ENCODE measurements around the gene PPIE.

Gene PPIE

DNA sequence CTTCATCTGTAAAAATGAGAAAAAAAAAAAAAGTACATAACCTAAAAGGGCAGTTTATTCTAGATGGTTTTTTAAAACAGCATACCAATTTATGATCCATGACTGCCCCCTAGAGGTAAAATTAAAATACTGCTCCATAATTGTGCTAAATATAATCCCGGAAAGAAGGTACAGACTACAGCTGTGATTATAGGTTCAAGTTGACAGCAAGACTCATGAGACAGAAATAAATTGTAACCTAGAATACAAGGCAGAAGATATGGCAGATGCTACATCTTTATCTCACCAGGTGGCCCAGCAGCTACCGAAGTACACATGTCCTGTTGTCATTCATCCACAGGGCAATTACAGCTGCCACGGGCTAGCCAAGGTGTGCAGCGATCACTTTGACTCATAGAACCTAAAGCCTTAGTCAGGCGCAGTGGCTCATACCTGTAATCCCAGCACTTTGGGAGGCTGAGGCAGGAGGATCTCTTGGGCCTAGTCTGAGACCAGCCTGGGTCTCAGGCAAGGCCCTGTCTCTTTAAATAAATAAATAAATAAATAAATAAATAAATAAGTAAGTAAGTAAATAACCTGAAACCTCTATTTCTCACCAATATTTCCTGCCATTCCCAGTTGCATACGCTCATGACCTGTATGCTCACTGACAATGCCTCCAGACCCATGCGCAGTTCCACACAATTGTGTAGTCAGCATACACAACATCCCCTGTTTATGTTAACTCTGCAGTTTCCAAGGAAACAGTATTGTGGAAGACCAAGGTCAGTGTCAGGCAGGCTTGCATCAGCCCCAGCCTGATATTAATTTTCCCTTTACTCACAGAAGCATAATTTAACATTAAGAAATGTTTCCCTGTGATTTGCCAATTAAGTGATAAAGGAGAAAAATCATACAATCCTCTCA is 18.3 kb upstream of the PPIE start:
- DNase-seq (ENCODE audit: low read depth): peak; percentile 76

DNA sequence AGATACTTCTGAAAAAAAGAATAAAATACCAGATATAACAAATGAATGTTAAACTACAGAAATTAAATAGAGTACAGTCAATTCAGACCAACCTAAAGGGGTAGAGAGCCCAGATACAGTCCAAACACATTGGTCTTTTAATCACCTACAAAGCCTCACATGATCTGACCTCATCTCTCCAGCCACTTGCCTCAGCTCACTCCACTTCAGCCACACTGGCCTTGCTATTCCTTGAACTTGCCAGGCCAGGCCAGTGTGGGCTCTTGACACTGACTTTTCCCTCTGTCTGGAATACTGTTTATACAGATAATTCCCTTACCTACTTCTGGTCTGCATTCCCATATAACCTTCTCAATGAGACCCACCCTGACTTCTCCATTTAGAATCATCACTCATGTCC is 17.0 kb upstream of the PPIE start:
- DNase-seq (ENCODE audit: low read depth): no peak

DNA sequence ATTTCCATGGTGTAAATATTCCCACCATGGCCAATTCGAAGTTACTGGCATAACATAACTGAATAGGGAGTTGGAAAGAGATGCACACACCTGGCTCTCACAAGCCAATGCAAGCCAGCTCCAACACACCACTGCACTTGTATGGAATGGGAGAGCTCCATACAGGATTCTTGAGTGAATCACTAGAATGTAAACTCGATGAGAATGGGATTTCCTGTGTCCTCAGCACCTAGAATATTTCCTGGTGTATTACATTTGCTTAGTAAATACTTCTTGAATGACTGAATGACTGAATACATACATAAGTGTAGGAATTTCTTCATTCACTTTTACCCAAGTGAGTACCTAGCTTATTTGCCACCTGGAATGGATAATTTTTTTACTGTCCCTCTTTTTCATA is 16.2 kb upstream of the PPIE start:
- peak; percentile 67 for DNase-seq (ENCODE audit: low read depth)

DNA sequence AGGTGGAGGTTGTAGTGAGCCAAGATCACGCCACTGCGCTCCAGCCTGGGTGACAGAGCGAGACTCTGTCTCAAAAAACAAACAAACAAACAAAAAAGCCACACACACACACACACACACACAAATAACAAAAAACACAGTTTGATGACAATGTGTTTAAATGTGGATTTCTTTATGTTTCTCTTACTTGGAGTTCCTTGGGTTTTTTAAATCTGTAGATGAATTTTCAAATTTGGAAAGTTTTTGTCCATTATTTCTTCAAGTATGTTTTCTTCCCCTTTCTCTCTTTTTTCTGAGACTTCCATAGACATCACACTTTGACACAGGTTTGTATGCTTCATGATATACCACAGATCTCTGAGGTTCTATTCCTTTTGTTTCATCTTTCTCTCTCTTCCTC is 12.1 kb upstream of the PPIE start:
- DNase-seq (ENCODE audit: low read depth): no peak

DNA sequence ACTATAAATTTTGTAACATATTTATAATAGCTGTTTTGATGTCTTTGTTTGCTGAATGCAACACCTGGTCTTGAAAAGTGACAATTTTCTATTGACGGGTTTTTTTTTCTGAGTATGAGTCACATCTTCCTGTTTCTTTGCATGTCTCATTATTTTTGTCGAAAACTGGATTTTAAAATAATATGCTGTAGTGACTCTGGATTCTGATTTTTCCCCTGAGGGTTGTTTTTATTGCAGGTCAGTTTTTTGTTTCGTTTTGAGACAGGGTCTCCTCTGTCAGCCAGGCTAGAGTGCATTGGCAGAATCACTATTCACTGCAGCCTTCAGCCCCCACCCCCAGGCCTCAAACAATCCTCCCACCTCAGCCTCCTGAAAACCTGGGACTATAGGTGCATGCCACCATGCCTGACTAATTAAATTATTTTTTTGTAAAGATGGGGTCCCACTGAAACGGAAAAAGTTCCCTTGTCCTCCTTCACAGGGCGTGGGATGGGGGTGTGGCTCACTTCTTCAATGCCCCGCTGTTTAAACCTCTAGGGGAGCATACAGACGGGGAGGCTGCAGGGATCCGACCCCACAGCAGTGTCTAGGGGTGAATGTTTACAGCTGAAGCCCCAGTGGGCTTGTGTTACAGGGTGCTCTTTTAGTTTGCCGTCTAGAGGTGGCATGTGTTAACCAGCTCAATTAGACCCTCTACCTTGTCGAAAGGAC is 11.3 kb upstream of the PPIE start:
- DNase-seq (ENCODE audit: low read depth): peak; percentile 19

DNA sequence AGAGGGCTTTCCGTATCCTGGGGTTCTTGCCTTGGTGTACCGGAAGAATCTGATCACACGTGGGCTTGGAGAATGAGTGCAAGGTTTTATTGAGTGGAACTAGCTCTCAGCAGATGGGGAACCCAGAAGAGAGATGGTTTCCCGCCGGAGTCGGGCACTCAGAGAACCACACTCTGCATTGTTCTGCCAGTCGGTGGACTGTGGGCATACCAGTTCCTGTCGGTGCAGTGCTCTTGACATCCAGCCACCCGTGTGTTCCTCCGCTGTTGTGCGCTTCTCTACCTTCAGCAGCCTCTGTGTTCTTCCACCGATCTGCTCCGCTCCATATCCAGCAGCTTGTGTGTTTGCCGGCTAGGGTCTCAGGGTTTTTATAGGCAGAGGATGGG is 10.8 kb upstream of the PPIE start:
- DNase-seq (ENCODE audit: low read depth): no peak

DNA sequence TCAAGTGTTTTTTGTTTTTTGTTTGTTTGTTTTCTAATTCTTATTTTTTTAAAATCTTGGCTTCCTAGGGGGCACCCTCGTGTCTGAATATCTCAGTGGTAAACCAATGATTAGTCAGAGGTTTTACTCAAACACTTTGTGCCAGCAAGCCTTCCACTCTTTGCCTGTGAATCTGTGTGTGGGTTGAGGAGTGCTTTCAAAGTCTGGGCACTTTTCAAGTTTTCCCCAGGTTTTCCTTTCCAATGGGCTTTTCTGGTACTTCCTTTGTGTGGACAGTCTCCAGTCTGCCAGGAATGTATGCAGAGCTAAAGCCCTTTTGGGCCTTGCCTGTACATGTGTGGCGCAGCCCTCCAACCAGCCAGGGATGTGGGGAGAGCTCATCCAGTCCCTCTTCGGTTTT is 9.7 kb upstream of the PPIE start:
- DNase-seq (ENCODE audit: low read depth): peak; percentile 35

DNA sequence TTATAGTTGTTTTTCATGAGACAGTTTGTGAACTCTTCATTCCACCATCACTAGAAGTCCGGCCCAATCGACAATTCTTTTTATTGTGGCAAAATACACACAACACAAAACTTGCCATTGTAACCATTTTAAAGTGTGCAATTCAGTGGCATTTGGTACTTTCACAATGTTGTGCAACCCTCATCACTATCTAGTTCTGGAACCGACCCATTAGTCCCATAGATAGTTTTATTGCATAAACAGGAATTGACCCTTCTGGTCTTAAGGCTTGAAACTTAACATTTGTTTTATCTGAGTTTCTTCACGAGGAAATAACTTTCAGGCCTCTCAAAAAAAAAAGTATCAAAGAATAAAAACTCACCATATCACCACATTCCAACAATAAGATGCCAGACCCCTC is 8.8 kb upstream of the PPIE start:
- DNase-seq (ENCODE audit: low read depth): no peak

DNA sequence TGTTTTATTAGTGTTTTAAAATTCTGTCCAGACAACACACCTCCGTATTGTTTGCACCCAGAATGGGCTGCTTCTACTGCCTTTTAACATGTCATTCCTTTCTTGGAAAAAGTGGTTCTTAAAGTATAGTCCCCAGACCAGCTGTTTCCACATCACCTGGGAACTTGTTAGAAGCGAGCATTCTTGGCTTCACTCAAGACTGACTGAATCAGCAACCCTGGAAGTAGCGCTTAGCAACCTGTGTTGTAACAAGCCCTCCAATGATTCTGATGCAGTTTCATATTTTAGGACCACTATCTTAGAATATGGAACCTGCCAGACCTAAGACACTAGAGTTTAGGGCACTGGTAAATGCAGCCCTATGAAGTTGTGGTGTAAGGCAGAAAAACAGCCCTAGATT is 6.0 kb upstream of the PPIE start:
- no peak for DNase-seq (ENCODE audit: low read depth)

DNA sequence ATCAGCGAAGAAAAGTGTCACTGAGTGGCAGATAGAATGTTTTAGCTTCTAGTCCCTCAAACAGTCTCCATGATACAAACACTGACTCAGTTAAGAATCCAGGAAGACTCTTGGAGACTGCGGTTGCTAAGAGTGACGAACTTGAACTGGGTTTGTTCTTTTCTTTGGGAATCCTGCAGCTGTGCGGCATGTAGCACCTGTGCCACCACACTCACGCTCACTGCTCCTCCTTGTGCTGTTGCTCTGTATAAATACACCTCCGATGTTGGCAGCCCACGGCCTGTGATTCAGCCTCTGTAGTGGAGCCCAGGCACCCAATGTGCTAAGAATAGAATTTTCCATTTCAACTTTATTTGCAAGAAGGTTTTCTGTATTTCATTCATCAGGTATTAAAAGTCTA is 5.5 kb upstream of the PPIE start:
- no peak for DNase-seq (ENCODE audit: low read depth)

DNA sequence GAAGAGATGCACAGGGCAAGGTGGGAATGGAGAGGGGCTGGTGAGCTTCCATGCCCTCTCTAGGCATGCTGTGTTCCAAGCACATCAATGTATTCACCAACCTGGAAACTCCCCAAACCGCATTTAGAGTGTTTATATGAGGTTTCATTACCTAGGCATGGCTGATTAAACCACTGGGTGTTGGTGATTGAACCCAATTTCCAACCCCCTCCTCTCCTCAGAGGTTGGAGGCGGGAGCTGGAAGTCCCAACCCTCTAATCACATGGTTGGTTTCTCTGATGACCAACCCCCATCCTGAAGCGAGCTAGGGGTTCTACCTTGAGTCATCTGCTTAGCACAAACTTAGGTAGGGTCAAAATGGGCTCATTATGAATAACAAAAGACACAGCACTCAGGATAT is 3.0 kb upstream of the PPIE start:
- no peak for DNase-seq (ENCODE audit: low read depth)

DNA sequence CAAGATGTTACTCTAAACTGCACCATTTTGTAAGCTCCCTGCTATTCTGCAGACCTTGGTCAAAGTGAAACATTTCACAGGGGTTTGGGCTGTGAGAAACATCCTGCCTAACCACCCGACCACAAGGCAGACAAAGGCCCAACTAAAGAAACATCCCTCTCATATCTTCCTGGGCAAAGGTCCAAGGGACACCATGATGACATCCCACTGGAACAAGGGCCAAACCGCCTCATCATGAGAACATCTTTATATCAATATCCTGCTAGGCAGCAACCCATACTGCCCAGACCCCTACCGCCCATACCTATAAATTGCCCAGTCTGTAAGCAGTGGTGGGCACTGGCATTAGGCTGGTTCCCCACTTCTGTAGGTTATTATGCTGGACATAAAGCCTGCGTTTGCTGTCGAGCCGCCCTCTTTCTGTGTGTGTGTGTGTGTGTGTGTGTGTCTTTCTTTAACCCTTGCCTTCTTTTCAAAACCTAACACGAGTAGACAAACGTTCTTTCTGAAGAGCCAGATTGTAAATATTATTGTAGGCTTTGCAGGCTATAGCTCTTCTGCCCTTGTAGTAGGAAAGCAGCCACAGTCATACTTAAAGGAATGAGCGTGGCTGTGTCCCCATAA is 1.0 kb upstream of the PPIE start:
- DNase-seq (ENCODE audit: low read depth): peak; percentile 16

DNA sequence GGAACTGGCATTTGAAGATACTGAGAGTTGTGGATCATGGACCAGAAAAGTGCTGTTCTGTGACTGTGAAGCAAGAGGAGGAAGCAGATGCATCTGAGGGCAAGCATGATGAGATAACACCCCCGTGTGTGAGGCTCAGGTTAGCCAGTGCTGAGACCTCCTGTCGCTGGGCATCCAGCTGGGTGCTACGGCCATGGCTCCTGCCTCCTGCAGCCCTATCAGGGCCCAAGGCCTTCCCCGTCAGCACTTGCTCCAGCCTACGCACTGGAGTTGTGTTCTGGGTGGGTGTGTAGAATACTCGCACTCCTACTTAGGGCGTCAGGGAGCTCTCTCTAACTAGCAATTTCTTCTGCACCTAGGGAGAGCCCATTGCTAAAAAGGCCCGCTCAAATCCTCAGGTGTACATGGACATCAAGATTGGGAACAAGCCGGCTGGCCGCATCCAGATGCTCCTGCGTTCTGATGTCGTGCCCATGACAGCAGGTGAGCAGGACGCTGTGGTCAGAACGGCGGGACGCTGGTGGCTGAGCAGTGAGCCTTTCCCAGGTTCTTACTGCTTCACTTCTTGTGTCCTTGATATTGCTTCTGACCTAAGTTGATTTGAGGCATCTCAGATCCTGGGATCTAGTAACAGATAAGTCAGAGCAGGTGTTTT is 6.5 kb downstream of the PPIE start:
- no peak for DNase-seq (ENCODE audit: low read depth)

DNA sequence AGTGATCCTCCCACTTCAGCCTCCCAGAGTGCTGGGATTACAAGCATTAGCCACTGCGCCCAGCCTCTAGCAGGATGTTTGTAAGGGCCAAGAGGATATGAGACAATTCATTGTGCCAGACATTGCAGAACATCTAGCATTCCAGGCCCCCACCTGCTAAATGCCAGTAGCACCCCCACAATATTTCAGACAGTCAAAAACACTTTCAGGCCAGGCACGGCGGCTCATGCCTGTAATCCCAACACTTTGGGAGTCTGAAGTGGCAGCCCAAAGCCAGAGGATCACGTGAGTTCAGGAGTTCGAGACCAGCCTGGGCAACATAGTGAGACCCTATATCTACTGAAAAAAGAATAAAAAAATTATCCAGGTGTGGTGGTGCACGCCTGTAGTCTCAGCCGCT is 12.9 kb downstream of the PPIE start:
- no peak for DNase-seq (ENCODE audit: low read depth)

DNA sequence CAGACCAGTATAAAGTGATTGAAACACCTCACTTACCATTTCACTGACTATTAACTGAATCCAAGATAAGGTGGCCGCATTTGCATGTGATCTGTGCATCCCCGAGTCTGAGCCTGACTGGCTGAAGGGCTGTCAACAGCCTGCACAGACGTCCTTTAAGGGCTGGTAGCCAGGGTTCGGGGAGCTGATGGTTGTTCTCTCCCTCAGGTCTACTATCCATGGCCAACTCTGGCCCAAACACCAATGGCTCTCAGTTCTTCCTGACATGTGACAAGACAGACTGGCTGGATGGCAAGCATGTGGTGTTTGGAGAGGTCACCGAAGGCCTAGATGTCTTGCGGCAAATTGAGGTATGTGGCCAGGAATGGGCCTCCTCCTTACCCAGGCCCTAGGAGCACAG is 14.0 kb downstream of the PPIE start:
- no peak for DNase-seq (ENCODE audit: low read depth)

DNA sequence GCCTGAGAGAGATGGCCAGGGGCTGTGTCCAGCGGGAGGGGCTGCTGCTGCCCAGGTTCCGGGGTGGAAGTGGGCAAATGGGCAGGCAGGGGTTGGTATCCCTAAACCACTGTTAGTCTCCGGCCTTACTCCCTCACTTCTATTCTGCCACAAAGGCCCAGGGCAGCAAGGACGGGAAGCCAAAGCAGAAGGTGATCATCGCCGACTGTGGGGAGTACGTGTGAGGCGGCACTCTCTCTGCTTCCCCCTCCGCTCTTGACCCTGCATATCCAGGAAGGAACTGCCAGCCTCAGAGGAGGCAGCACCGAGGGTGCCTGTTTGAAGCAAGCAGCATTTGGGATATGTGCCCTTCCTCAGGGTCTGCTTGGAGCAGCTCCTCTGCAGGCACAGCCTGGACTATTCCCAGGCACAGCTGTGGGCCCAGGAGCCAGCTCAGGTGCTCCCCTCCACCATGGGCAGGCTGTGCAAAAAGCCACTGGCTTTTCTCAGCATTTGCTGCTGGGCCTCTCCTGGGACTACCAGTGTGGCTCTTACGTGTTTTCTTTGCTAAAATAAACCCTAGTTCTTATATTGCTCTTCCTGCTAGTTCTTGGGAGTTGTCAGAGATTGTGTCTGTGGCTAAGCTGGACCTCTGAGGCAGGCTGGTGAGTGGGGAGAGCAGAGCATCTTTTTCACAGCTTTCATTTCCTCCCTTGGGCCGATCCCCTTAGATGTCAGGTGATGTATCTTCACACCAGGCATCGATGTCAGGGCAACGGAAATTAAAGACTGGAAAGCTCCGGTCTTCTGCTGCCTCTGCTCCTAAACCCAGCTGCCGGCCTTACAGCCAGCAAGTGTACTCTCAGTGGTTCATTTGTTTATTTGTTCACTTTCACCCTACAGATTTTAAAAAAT is 14.7 kb downstream of the PPIE start:
- no peak for DNase-seq (ENCODE audit: low read depth)

DNA sequence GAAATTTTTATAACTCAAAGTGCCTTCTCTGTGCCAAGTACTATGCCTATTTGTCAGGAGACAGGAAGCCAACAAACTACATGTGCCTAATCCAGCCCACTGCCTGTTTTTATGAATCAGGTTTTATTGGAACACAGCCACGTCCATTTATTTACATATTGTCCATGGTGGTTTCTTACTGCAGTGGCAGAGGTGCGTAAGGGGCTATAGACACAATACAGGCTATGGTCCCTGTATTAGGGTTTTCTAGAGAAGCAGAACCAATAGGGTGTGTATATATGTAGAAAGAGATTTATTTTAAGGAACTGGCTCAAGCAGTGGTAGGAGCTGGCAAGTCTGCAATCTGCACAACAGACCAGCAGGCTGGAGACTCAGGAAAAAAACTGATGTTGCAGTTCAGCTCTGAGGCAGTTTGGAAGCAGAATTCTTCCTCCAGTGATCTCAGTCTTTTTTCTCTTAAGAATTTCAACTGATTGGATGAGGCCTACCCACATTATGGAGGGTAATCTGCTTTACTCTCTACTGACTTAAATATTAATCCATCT is 15.4 kb downstream of the PPIE start:
- no peak for DNase-seq (ENCODE audit: low read depth)

DNA sequence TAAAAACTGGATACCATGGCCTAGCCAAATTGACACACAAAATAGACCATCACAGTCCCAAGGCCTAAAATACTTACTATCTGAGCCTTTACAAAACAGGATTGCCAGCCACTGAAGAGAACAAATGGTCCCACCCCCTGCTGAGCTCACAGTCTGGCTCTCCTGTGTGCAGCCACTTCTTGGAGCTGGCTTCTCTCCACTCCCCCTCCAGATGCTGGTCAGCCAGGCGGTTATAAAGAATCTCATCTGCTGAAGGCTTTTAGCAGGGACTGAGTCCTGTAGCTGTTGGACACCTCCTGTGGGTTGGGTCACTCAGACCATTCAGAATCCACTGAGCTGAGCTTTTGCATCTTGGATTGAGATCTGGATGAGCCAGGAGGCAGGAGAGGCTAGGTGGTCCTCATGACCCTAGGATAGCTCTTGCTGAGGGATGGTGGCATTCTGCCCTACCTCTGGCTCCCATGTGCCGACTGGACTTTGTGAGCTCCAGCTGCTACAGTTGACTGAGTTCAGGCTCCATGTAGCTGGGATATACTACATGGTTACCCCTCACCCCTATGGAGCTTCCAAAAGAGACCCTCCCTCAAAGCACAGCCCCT is 16.3 kb downstream of the PPIE start:
- no peak for DNase-seq (ENCODE audit: low read depth)

DNA sequence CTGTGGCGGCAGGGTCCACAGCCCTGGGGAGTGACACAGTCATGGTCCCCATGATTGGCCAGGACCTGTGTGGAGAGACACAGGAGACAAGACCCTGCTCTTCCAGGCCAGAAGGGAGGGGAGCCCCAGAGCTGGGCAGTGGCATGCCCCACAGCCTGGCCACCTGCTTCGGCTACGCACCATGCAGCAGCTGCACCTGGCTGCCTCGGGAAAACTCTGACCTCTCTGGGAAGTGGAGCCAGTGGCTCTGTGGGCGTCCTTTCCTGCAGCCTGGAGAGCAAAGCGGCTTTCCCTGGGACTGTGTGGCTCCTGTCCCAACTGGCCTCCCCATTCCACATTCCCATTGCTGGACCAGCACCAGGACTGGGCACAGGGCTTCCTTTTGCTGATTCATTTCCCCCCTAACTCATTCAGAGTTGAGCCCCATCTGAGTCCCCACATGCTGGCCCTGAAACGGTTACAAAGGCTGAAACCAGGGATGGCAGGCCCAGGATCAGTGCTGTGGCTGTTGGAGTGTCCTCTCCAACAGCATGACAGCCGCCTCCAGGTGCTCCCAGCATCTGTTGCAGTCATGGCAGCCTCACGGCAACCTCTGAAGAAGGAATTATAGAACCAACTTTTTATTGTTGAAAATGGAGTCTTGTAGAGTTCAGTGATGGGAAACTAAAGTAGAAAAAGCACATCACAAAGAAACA is 17.4 kb downstream of the PPIE start:
- no peak for DNase-seq (ENCODE audit: low read depth)

DNA sequence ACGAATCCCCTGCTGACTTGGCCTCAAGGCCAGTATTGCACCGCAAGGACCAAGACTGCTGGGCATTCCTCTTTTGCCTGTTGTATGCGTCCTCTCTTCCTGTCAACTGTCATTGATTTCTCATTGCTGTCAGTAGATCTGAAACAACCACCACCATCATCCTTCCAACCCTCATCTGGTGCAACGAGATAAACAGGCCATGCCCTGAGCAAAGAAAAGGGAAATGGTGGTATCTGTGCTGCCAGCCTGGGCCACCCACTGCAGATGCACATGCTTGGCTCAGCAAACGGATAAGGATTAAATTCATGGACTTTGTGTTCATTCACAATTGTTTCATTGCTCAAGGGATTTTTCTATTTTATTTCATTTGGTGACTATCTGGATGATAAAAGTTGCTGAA is 18.8 kb downstream of the PPIE start:
- DNase-seq (ENCODE audit: low read depth): no peak
